ENCODE measurements around the gene TRIM17. TPM values are rescaled to one million over a fixed set of nuclear protein-coding genes. Genes with fewer than 3 reads are reported as not detected.

TRIM17 gene
- polyA plus RNA-seq, 3 donors from 2014 or later = 0.53 to 1.7 TPM; not detected in 1

DNA sequence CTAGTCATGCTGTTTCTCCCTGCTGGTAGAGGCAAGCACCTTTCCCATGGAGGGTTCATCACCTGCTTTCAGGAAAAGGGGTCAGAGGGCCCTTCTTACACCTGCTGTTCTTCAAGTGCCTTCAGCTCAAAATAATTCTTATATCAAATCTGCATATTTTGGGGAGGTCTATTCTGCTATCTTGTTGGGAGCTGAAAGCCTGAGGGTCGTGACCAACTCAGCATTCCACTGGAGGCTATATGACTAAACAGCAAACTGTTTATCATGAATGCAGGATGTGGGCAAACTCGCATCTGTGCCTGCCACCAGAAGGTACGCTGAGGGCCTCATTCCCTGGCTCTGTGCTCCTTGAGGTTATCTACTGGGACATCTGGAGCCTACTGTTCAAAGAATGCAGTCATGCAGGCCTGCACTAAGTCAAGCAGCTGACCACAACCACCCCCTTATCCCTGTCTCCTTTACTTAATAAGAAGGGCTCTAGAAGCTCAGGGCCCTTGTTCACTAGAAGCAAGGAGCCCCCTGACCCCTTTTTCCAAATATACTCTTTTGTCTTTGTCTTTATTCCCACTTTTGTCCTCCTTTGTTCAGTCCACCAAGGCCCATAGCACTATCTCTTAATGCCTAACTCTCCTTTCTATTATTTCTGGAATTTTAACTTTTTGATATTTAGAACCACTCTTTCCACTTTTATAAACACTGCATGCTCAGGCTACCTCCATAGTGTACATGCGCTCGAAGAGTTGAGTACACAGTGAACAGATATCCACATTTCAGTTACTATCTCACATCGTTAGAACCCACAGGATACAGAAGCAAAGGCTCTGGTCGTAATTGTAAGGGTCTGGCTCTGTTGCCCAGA, 4.5 kb upstream of the TRIM17 start:
- peaks cover 8 to 13% of the 10 kb centered on the region in 2 donors for H3K4me1 Mint-ChIP-seq
- no peaks in the 10 kb centered on the region for H3K9me3 Mint-ChIP-seq
- no peak overlapping the region for H3K4me3 Mint-ChIP-seq
- no peak overlapping the region for H3K27ac Mint-ChIP-seq
- H3K27me3 Mint-ChIP-seq (ENCODE audit: low read depth in 3 of 3) = peaks cover 1 to 3% (median 2%) of the 10 kb centered on the region in 3 donors
- no peak for DNase-seq
- no peaks in the 10 kb centered on the region for H3K36me3 Mint-ChIP-seq

DNA sequence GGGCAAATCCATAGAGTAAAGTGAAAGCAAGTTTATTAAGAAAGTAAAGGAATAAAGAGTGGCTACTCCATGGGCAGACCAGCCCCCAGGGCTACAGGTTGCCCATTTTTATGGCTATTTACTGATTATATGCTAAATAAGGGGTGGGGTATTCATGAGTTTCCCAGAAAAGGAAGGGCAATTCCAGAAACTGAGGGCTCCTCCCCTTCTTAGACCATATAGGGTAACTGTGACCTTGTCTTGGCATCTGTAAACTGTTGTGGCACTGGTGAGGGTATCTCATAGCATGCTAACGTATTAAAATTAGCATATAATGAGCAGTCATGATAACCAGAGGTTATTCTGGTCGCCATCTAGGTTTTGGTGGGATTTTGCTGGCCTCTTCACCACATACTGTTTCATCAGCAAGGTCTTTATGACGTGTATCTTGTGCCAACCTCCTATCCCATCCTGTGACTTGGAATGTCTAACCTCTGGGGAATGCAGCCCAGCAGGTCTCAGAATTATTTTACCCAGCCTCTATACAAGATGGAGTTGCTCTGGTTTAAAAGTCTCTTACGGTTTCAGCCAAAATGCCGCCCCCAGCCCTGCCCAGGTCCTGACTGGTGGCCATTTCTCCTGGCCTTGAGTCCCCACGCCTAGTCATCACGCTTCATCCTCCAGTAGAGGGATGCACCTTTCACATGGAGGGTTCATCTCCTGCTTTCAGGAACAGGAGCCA, 982 bp upstream of the TRIM17 start:
- no peaks in the 10 kb centered on the region for H3K9me3 Mint-ChIP-seq
- no peak overlapping the region for H3K27ac Mint-ChIP-seq
- H3K36me3 Mint-ChIP-seq = no peaks in the 10 kb centered on the region
- H3K4me1 Mint-ChIP-seq = peaks cover 19 to 24% of the 10 kb centered on the region in 2 donors
- no peak for DNase-seq
- H3K4me3 Mint-ChIP-seq = peak overlapping the region in 3 of 5 donors; percentile 54 to 94 (median 88)
- H3K27me3 Mint-ChIP-seq (ENCODE audit: low read depth in 3 of 3) = peaks cover 4 to 11% (median 6%) of the 10 kb centered on the region in 3 donors

DNA sequence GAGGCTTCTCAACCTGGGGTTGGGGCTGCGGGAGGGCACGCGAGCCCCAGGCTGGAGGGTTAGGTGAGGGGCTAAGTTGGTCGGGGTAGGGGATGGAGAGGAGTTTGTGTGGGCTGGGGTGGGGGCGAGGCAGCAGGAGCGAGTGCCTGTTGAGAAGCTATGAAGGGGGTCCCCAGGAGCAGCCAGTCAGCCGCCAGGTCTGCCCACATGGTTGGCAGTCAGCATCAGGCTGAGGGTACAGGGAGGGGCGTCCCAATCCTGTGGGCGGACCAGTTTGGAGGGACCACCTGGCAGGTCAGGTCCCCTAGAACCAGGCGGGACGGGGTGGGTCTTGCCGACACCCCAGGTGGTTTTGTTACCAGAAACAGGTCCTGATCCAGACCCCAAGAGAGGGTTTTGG, 400 bp upstream of the TRIM17 start:
- Mint-ChIP-seq H3K4me3 (peak overlapping the region; percentile 46 to 94 (median 88)), H3K9me3 (no peaks in the 10 kb centered on the region), H3K27ac (peak overlapping the region in 1 of 6 donors; percentile 58), H3K27me3 (ENCODE audit: low read depth in 3 of 3) (peaks cover 4 to 11% (median 6%) of the 10 kb centered on the region in 3 donors), H3K36me3 (no peaks in the 10 kb centered on the region), H3K4me1 (peaks cover 19 to 24% of the 10 kb centered on the region in 2 donors)
- DNase-seq = no peak

DNA sequence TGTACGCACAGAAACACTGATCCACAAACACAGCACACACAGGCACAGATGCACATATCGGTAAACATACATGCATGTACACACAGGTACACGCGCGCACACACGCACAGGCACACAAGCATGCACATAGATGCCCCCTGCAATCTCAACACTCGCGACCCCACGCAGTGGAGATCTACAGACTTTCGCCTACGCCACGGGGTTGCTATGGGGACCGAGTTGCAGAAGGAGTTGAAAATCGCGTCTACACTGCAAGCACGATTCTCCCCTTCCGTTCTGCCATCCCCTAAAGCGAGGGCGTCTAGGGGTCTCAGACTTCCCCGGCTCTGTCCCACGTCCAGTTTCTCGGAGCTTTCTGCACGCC, 826 bp downstream of the TRIM17 start:
- H3K9me3 Mint-ChIP-seq = no peaks in the 10 kb centered on the region
- H3K27ac Mint-ChIP-seq = peak overlapping the region in 4 of 6 donors; percentile 8 to 90 (median 31)
- DNase-seq = no peak
- peak overlapping the region; percentile 66 to 94 (median 87) for H3K4me3 Mint-ChIP-seq
- peaks cover 19 to 24% of the 10 kb centered on the region in 2 donors for H3K4me1 Mint-ChIP-seq
- peaks cover 4 to 11% (median 6%) of the 10 kb centered on the region in 3 donors for H3K27me3 Mint-ChIP-seq (ENCODE audit: low read depth in 3 of 3)
- peaks cover 0 to 2% (median 0%) of the 10 kb centered on the region in 3 donors for H3K36me3 Mint-ChIP-seq

DNA sequence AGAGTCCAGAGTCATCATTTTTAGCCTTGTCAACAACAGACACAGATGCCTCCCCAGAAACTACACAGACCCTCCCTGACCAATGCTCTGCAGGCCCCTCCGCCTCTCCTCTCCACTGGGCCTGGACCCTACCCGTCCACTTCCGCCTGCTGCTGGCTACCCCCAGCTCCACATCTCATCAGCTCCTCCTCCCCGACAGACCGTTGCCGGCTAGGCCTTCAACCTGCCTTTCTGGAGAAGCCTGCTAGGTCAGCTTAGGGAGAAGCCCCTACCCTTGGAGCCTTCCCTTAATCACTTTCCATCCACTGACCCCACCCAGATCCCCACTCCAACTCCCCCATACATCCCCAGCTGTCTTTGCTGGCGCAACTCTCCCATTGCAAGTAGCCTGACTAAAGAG, 1.4 kb downstream of the TRIM17 start:
- Mint-ChIP-seq H3K27ac (peak overlapping the region in 1 of 6 donors; percentile 8), H3K36me3 (peaks cover 0 to 2% (median 0%) of the 10 kb centered on the region in 3 donors), H3K27me3 (ENCODE audit: low read depth in 3 of 3) (peaks cover 4 to 11% (median 7%) of the 10 kb centered on the region in 3 donors), H3K4me3 (peak overlapping the region; percentile 66 to 94 (median 87)), H3K4me1 (peaks cover 21 to 24% of the 10 kb centered on the region in 2 donors), H3K9me3 (no peaks in the 10 kb centered on the region)
- DNase-seq = no peak

DNA sequence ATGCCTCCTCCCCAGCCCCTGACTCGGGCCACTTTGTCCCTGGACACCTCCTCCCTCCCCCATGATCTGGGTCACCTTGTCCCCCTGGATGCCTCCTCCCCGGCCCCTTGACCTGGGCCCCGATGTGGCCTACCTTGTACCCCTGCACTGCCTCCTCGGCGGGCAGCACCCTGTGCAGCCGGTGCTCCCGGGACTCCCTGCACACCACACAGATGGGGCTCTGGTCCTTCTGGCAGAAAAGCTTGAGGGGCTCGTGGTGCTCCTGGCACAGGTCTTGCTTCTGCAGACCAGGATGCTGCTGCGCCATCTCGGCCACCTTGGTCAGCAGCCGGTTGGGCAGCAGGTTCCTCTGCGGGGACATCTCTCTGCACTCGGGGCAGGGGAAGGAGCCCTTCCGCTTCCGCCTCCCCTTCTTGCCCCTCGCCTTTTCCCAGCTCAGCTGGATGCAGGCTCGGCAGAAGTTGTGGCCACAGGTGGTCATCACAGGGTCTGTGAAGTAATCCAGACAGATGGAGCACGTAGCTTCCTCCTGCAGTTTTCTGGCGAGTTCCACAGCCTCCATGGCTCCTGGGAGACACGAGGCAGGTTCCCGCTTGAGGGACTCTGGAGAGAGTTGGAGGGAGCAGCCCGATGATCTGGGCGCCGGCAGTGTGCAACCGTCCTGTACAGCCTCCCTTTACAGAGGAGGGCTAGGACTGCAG, 2.0 kb downstream of the TRIM17 start:
- Mint-ChIP-seq H3K36me3 (peaks cover 0 to 2% (median 0%) of the 10 kb centered on the region in 3 donors), H3K4me1 (peaks cover 21 to 24% of the 10 kb centered on the region in 2 donors), H3K4me3 (peak overlapping the region in 1 of 5 donors; percentile 94), H3K9me3 (no peaks in the 10 kb centered on the region), H3K27me3 (ENCODE audit: low read depth in 3 of 3) (peaks cover 4 to 9% (median 7%) of the 10 kb centered on the region in 3 donors), H3K27ac (no peak overlapping the region)
- DNase-seq = no peak

DNA sequence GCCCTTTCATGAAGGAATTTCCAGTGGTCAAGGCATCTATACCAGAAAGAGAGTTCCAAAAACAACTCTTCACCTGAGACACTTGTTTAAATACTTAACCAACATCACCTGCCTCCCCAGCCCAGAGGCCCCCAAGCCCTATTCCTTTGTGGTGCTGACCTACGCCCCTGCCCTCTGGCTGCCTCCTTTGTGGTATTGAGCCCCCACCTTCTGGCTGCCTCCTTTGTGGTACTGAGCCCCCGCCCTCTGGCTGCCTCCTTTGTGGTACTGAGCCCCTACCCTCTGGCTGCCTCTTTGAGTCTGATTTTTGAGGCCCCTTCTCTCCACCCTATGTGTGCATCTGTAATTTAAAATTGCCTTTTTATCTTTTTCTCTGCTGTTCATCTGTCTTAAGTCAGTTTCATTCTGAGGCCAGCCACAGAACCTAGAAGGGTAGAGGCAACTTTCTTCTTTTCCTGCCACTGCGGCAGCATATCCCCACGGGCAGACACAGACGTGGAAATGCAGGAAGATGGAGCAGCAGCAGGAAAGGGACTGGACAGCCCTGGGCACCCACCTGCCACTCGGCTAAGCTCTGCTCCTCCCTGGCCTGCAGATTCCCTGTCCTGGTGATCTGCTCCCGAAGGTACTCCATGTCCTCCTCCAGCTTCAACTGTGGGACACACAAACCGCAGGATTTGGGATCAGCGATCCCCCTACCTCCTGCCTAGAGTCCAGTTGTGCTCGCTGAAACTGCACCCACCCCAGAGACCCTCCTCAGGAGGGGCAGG, 3.2 kb downstream of the TRIM17 start:
- Mint-ChIP-seq H3K4me3 (peak overlapping the region in 1 of 5 donors; percentile 32), H3K9me3 (no peaks in the 10 kb centered on the region), H3K36me3 (peaks cover 0 to 2% (median 0%) of the 10 kb centered on the region in 3 donors), H3K27ac (peak overlapping the region in 1 of 6 donors; percentile 78), H3K27me3 (ENCODE audit: low read depth in 3 of 3) (peaks cover 4 to 9% (median 6%) of the 10 kb centered on the region in 3 donors), H3K4me1 (peaks cover 26 to 27% of the 10 kb centered on the region in 2 donors)
- DNase-seq = no peak

DNA sequence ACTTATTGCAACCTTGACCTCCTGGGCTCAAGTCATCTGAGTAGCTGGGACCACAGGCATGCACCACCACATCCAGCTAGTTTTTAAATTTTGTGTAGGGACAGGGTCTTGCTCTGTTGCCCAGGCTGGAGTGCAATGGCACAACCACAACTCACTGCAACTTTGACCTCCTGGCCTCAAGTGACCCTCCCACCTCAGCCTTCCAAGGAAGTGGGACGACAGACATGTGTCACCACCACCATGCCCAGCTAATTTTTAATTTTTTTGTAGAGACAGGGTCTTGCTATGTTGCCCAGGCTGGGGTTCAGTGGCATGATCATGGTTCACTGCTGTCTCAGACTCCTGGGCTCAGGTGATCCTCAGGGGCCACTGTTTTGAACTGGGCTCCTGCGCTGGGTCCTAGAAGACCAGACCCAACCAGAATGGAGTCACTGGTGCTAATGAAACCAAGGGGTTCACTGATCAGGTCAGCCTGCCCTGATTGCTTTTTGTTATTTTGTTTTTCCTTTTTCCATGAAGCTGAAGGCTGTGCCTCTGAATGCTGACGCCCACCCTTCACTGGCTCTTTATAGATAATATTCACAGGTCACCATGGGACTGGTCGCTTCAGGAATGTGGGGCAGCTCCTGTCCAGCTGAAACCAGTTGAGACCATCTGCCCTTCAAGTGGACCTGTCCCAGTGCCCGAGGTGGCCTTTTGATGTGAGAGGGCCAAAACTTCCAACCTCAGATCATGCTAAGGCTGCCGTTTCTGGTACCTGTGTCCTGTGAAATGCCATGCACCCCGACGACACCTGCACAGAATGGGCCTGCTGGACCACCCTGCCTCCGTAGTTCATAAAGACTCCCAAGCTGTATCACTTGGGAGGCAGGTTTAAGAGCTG, 4.9 kb downstream of the TRIM17 start:
- peaks cover 0 to 2% (median 0%) of the 10 kb centered on the region in 3 donors for H3K36me3 Mint-ChIP-seq
- DNase-seq = no peak
- H3K4me3 Mint-ChIP-seq = no peak overlapping the region
- H3K27ac Mint-ChIP-seq = peak overlapping the region in 2 of 6 donors; percentile 17 to 21
- H3K9me3 Mint-ChIP-seq = no peaks in the 10 kb centered on the region
- H3K27me3 Mint-ChIP-seq (ENCODE audit: low read depth in 3 of 3) = peaks cover 8 to 12% (median 10%) of the 10 kb centered on the region in 3 donors
- H3K4me1 Mint-ChIP-seq = peaks cover 28 to 30% of the 10 kb centered on the region in 2 donors

DNA sequence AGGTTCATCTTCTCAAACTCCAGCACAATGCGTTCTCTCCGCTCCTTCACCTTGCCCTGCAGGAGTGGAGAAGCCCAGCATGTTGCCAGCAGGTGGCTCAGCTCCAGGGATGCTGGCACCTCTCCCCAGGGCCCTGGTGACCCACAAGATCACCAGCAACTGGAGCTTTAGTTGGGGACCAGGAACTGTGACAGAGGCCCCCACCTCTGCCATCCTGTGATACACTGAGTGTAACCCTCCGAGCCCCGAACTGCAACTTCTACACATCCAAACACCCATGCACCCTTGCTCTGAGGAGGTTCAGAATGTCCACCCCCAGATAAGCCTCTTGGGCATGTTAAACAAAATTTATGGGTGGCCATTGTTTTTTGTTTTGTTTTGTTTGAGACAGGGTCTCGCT, 5.5 kb downstream of the TRIM17 start:
- Mint-ChIP-seq H3K27ac (peak overlapping the region in 1 of 6 donors; percentile 36), H3K36me3 (peaks cover 0 to 2% (median 0%) of the 10 kb centered on the region in 3 donors), H3K9me3 (no peaks in the 10 kb centered on the region), H3K4me3 (no peak overlapping the region), H3K27me3 (ENCODE audit: low read depth in 3 of 3) (peaks cover 12 to 17% (median 16%) of the 10 kb centered on the region in 3 donors), H3K4me1 (peaks cover 26 to 28% of the 10 kb centered on the region in 2 donors)
- DNase-seq = no peak

DNA sequence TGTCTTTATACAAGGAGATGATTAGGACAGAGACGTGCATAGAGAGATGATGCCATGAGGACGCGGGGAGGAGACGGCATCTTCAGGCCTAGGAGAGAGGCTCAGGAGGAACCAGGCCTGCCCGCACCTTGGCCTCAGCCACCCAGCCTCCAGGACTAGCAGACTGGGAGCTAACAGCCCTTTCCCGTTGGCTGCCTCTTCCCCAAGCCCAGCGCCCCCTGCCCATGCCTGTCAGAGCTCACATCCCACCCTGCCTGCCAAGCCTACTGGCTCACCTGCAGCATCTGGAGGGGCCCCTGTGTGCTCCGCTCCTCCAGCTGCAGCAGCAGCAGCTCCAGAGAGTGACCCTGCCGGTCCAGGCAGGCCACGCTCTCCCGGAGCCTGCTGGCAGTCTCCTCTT, 6.0 kb downstream of the TRIM17 start:
- H3K4me3 Mint-ChIP-seq = no peak overlapping the region
- no peaks in the 10 kb centered on the region for H3K9me3 Mint-ChIP-seq
- peaks cover 12 to 18% (median 17%) of the 10 kb centered on the region in 3 donors for H3K27me3 Mint-ChIP-seq (ENCODE audit: low read depth in 3 of 3)
- H3K36me3 Mint-ChIP-seq = peaks cover 0 to 2% (median 0%) of the 10 kb centered on the region in 3 donors
- no peak overlapping the region for H3K27ac Mint-ChIP-seq
- no peak for DNase-seq
- peaks cover 24 to 25% of the 10 kb centered on the region in 2 donors for H3K4me1 Mint-ChIP-seq

DNA sequence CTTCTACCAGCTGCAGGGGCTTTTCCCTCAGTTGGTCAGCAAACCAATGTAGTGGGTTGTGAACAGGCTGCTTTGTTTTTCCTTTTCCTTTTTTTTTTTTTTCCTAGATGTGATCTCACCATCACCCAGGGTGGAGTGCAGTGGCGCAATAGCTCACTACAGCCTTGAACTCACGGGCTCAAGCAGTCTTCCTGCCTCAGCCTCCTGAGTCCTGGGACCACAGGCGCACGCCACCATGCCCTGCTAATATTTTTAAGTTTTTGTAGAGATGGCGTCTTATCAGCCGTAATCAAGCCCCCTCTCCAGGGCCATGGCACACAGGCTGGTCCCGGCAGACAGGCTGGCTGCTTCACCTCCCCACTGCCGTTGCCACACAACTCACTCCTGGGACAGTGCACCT, 6.6 kb downstream of the TRIM17 start:
- DNase-seq = no peak
- Mint-ChIP-seq H3K4me1 (peaks cover 24 to 25% of the 10 kb centered on the region in 2 donors), H3K9me3 (no peaks in the 10 kb centered on the region), H3K36me3 (peaks cover 0 to 2% (median 0%) of the 10 kb centered on the region in 3 donors), H3K27me3 (ENCODE audit: low read depth in 3 of 3) (peaks cover 15 to 20% (median 19%) of the 10 kb centered on the region in 3 donors), H3K4me3 (peak overlapping the region in 1 of 5 donors; percentile 27), H3K27ac (peak overlapping the region in 1 of 6 donors; percentile 39)
